ENCODE results near the gene LRP1.

Gene LRP1

DNA sequence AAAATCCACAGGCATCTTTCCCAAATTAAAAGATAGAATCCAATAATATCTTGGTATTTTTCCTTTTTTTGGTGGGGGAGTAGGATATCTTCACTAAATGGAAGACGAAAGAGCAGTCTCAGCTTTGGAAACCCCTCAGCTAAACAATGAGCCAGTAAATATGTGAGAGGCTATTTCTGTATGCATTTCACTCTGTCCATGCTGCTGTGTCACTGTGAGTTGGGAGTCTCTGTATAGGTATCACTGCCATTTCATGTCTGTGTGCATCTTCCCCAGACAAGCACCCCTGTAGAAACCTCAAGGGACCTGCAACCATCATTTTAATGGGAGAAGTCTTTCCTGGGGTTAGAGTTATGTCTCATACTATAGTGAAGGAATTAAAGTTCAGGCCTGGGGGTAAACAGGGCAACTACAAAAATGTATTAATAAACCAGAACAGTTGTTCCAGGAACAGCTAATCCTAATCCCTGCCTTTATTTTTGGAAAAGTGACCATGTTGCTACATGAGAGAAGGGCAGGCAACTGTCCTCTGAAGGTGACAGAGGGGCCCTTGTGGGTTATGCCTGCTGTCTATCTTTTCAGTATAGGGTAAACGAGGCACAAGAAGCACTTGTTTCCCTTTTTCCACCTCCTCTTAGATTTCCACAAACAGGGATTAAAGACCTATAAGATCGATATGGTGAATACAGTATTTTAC lies 134.0 kb downstream of the LRP1 start:
- H3K4me3 ChIP-seq (ENCODE audit: low read depth, low read length), result no peak overlapping the region
- TF ChIP-seq, protein P1, sequence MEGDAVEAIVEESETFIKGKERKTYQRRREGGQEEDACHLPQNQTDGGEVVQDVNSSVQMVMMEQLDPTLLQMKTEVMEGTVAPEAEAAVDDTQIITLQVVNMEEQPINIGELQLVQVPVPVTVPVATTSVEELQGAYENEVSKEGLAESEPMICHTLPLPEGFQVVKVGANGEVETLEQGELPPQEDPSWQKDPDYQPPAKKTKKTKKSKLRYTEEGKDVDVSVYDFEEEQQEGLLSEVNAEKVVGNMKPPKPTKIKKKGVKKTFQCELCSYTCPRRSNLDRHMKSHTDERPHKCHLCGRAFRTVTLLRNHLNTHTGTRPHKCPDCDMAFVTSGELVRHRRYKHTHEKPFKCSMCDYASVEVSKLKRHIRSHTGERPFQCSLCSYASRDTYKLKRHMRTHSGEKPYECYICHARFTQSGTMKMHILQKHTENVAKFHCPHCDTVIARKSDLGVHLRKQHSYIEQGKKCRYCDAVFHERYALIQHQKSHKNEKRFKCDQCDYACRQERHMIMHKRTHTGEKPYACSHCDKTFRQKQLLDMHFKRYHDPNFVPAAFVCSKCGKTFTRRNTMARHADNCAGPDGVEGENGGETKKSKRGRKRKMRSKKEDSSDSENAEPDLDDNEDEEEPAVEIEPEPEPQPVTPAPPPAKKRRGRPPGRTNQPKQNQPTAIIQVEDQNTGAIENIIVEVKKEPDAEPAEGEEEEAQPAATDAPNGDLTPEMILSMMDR (IDR thresholded peaks at IDR 0.05; ENCODE audit: low read depth, low read length, missing control alignments), result no peak
- in situ Hi-C loops (cut with HindIII; ENCODE audit: low sequenced_read_pairs), result no loop called here
- no peak for DNase-seq (ENCODE audit: low read depth)
